Neural cell (in vitro differentiated cells): ENCODE results near the gene EYA4. TPM values are rescaled to one million over a fixed set of nuclear protein-coding genes. Genes with fewer than 3 reads are reported as not detected.

Source experiments
- H2AFZ ChIP-seq: fragments of 200-600, 300-800 bp; sonication (generic), shearing (Covaris generic); 2 replicates; pipeline ENCODE4 v1.6.0; 2014; ENCODE audit warnings: low read depth, mild to moderate bottlenecking, antibody characterized with exemption, low read length, moderate library complexity
- H3F3A ChIP-seq: fragments of 200-600 bp; shearing (Covaris generic); 2 replicates; pipeline ENCODE4 v1.6.1; 2016; ENCODE audit warnings: mild to moderate bottlenecking, moderate library complexity, mixed read lengths, antibody characterized with exemption, low read length; ENCODE audit not compliant: insufficient read depth, poor library complexity, severe bottlenecking
- H3K27ac ChIP-seq: fragments of 200-600, 300-800 bp; sonication (generic), shearing (Covaris generic); 2 replicates; pipeline ENCODE4 v1.5.1; 2014; ENCODE audit warnings: mild to moderate bottlenecking, low read length, moderate library complexity
- H3K27me3 ChIP-seq: fragments of 300-800, 200-600 bp; sonication (generic), shearing (Covaris generic); 2 replicates; pipeline ENCODE4 v1.6.0; 2014; ENCODE audit warnings: mild to moderate bottlenecking, low read depth, low read length, moderate library complexity; ENCODE audit not compliant: insufficient read depth
- H3K36me3 ChIP-seq: fragments of 300-800, 200-600 bp; sonication (generic), shearing (Covaris generic); 2 replicates; pipeline ENCODE4 v1.5.1; 2014; ENCODE audit warnings: mild to moderate bottlenecking, antibody characterized with exemption, low read length, moderate library complexity; ENCODE audit not compliant: insufficient read depth
- H3K4me2 ChIP-seq: fragments of 300-800, 200-600 bp; sonication (generic), shearing (Covaris generic); 2 replicates; pipeline ENCODE4 v1.6.0; 2014; ENCODE audit warnings: mild to moderate bottlenecking, low read length
- H3K4me3 ChIP-seq: fragments of 300-800, 200-600 bp; sonication (generic), shearing (Covaris generic); 2 replicates; pipeline ENCODE4 v1.5.1; 2014; ENCODE audit warnings: mild to moderate bottlenecking, low read length, moderate library complexity
- H3K79me2 ChIP-seq: fragments of 200-600 bp; shearing (Covaris generic); replicated peaks from 2 replicates; pipeline ENCODE4 v1.6.0; 2014; ENCODE audit warnings: mild to moderate bottlenecking, low read length, moderate library complexity; ENCODE audit not compliant: insufficient read depth
- H3K9ac ChIP-seq: fragments of 300-800, 200-600 bp; sonication (generic), shearing (Covaris generic); 2 replicates; pipeline ENCODE4 v1.6.1; 2016; ENCODE audit warnings: mild to moderate bottlenecking, low read length, mixed read lengths
- H3K9me2 ChIP-seq: fragments of 200-600 bp; shearing (Covaris generic); 2 replicates; pipeline ENCODE4 v1.6.1; 2016; ENCODE audit warnings: mild to moderate bottlenecking, low read length, mixed read lengths; ENCODE audit not compliant: insufficient read depth
- H3K9me3 ChIP-seq: fragments of 200-600, 300-800 bp; sonication (generic), shearing (Covaris generic); 2 replicates; pipeline ENCODE4 v1.6.1; 2016; ENCODE audit warnings: mild to moderate bottlenecking, mixed run types, low read length, moderate library complexity, mixed read lengths
- H4K20me1 ChIP-seq: fragments of 200-600 bp; shearing (Covaris generic); 2 replicates; pipeline ENCODE4 v1.6.1; 2016; ENCODE audit warnings: mild to moderate bottlenecking, mixed run types; ENCODE audit not compliant: insufficient read depth
- EP300 ChIP-seq: fragments of 450-650 bp; conservative IDR thresholded peaks from 2 replicates; pipeline ENCODE4 v1.6.1; 2014; ENCODE audit warnings: antibody characterized with exemption, mild to moderate bottlenecking, moderate library complexity; ENCODE audit not compliant: poor library complexity, severe bottlenecking
- EZH2 ChIP-seq: fragments of 200-600, 300-800 bp; shearing (Covaris generic), sonication (generic); IDR thresholded peaks from 2 replicates; pipeline ENCODE4 v1.6.1; 2014; ENCODE audit warnings: antibody characterized with exemption, low read length, borderline replicate concordance, mild to moderate bottlenecking; ENCODE audit not compliant: insufficient read depth, poor library complexity, severe bottlenecking
- MXI1 ChIP-seq: fragments of 450-650 bp; conservative IDR thresholded peaks from 2 replicates; pipeline ENCODE4 v1.6.1; 2014; ENCODE audit warnings: antibody characterized with exemption, mild to moderate bottlenecking; ENCODE audit not compliant: poor library complexity, severe bottlenecking
- POLR2AphosphoS5 ChIP-seq: IDR thresholded peaks from 2 replicates; pipeline ENCODE4 v1.6.1; 2012
- RAD21 ChIP-seq: fragments of 450-650 bp; conservative IDR thresholded peaks from 2 replicates; pipeline ENCODE4 v1.6.1; 2014; ENCODE audit warnings: antibody characterized with exemption, mild to moderate bottlenecking, moderate library complexity
- SMC3 ChIP-seq: fragments of 450-650 bp; conservative IDR thresholded peaks from 2 replicates; pipeline ENCODE4 v1.6.1; 2014; ENCODE audit warnings: antibody characterized with exemption, mild to moderate bottlenecking, moderate library complexity; ENCODE audit not compliant: poor library complexity
- polyA plus RNA-seq: library from polyadenylated mRNA; depleted of rRNA; stranded (reverse); fragments of >200 nt; gene quantifications from 2 replicates; pipeline ENCODE4 v1.2.3, GENCODE V29; 2014
- TF ChIP-seq, protein P1 (sequence below): fragments of 450-650 bp; IDR thresholded peaks from 2 replicates; pipeline ENCODE4 v1.5.1; 2014; ENCODE audit warnings: antibody characterized with exemption, mild to moderate bottlenecking, moderate library complexity; ENCODE audit not compliant: poor library complexity, severe bottlenecking
- TF ChIP-seq, protein P2 (sequence below): IDR thresholded peaks from 2 replicates; pipeline ENCODE4 v1.6.1; 2012; ENCODE audit warnings: borderline replicate concordance

EYA4 gene
- polyA plus RNA-seq, 1 donor from 2014 or later = 2.6 TPM

DNA sequence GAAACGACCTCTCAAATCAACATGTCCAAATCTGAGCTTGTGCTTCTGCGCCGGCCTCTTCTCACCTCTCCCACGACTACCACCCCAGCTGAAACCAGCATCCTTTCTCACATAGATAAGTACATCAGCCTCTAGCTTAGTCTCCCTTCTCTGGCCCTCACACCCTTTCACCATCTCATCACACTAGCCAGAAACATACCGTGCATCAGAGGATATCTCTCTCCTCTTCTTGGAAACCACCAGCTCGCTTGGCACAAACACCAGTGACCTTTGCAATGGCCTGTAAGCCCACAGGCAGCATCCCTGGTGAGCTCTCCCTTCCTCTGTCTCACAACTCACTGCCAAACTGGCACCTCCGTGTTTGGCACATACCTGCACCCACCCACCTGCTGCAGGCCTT lies 291.8 kb downstream of the EYA4 start:
- Histone ChIP-seq H3K4me3 (no peak overlapping the region), H3K27me3 (no peaks in the 10 kb centered on the region), H4K20me1 (no peaks in the 10 kb centered on the region), H3K36me3 (no peaks in the 10 kb centered on the region), H3K9me2 (no peaks in the 10 kb centered on the region), H2AFZ (no peak overlapping the region), H3F3A (no peaks in the 10 kb centered on the region), H3K9ac (no peak overlapping the region), H3K79me2 (no peaks in the 10 kb centered on the region), H3K4me2 (no peak overlapping the region), H3K27ac (no peak overlapping the region), H3K9me3 (no peaks in the 10 kb centered on the region)
- TF ChIP-seq POLR2AphosphoS5 = no peak
- TF ChIP-seq, protein P1, sequence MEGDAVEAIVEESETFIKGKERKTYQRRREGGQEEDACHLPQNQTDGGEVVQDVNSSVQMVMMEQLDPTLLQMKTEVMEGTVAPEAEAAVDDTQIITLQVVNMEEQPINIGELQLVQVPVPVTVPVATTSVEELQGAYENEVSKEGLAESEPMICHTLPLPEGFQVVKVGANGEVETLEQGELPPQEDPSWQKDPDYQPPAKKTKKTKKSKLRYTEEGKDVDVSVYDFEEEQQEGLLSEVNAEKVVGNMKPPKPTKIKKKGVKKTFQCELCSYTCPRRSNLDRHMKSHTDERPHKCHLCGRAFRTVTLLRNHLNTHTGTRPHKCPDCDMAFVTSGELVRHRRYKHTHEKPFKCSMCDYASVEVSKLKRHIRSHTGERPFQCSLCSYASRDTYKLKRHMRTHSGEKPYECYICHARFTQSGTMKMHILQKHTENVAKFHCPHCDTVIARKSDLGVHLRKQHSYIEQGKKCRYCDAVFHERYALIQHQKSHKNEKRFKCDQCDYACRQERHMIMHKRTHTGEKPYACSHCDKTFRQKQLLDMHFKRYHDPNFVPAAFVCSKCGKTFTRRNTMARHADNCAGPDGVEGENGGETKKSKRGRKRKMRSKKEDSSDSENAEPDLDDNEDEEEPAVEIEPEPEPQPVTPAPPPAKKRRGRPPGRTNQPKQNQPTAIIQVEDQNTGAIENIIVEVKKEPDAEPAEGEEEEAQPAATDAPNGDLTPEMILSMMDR = no peak
- TF ChIP-seq, protein P2, sequence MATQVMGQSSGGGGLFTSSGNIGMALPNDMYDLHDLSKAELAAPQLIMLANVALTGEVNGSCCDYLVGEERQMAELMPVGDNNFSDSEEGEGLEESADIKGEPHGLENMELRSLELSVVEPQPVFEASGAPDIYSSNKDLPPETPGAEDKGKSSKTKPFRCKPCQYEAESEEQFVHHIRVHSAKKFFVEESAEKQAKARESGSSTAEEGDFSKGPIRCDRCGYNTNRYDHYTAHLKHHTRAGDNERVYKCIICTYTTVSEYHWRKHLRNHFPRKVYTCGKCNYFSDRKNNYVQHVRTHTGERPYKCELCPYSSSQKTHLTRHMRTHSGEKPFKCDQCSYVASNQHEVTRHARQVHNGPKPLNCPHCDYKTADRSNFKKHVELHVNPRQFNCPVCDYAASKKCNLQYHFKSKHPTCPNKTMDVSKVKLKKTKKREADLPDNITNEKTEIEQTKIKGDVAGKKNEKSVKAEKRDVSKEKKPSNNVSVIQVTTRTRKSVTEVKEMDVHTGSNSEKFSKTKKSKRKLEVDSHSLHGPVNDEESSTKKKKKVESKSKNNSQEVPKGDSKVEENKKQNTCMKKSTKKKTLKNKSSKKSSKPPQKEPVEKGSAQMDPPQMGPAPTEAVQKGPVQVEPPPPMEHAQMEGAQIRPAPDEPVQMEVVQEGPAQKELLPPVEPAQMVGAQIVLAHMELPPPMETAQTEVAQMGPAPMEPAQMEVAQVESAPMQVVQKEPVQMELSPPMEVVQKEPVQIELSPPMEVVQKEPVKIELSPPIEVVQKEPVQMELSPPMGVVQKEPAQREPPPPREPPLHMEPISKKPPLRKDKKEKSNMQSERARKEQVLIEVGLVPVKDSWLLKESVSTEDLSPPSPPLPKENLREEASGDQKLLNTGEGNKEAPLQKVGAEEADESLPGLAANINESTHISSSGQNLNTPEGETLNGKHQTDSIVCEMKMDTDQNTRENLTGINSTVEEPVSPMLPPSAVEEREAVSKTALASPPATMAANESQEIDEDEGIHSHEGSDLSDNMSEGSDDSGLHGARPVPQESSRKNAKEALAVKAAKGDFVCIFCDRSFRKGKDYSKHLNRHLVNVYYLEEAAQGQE = no peak

DNA sequence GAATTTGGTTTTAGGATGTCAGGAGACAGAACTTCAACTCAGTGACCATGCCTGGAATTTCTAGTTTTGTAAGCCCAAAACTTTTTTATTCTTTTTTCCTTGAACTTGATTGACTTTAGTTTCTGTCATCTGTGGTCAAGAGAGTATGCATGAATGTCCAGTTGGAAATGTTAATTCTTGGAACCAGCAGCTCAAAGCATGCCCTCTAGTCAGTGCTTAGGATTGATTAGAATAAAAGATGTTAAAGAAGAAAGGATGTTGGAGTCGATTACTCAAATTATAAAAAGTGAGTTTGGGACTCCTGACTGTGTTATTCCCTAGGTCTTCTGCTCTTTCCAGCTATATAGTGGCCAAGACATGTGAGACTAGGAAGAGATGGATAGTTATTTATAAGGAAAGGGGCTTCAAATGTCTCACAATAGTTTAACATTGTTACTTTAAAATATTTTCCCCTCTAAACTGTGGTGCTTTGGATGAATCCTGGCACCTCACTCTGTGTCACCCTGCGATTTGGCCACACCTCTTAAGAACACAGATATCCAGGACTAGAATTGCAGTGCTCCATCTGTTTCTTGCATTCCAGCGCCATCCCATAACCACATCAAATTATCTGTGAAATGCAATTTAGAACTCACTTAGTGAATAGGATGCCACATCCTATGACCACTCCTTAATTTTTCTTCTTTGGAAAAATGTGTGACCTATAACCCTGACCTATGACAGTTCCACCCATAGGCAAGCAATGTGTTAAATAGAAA lies 298.5 kb downstream of the EYA4 start:
- no peaks in the 10 kb centered on the region for H3F3A ChIP-seq
- H3K9ac ChIP-seq = no peak overlapping the region
- TF ChIP-seq EP300 (no peak), EZH2 (no peak), RAD21 (no peak), SMC3 (no peak), MXI1 (no peak), POLR2AphosphoS5 (no peak)
- TF ChIP-seq, protein P2 = no peak
- H3K79me2 ChIP-seq = no peaks in the 10 kb centered on the region
- H3K4me2 ChIP-seq = no peak overlapping the region
- no peaks in the 10 kb centered on the region for H4K20me1 ChIP-seq
- H3K27ac ChIP-seq = no peak overlapping the region
- no peaks in the 10 kb centered on the region for H3K27me3 ChIP-seq
- H3K9me3 ChIP-seq = no peaks in the 10 kb centered on the region
- H3K9me2 ChIP-seq = no peaks in the 10 kb centered on the region
- H2AFZ ChIP-seq = no peak overlapping the region
- H3K36me3 ChIP-seq = no peaks in the 10 kb centered on the region
- no peak overlapping the region for H3K4me3 ChIP-seq
